Omental fat pad (tissue), 4 donors: Measurements from ENCODE around the gene REEP6. TPM values are rescaled to one million over a fixed set of nuclear protein-coding genes. Genes with fewer than 3 reads are reported as not detected.

Experiments
- ATAC-seq: fragments of 150-250 bp; one replicate; pipeline ENCODE4 v1.9.1; 2016; ENCODE audit warnings: mild to moderate bottlenecking, moderate library complexity; ENCODE audit not compliant: low FRiP score
- DNase-seq: peaks from one replicate; pipeline ENCODE4 v3.0.0-alpha.2; 2019; ENCODE audit warnings: low spot score
- total RNA-seq, 4 donors: library from RNA; depleted of rRNA; stranded (reverse); fragments of >200 nt; gene quantifications; one replicate each; pipeline ENCODE4 v1.1.0, GENCODE V29; 2016
- TF ChIP-seq, protein P1 (sequence below), 3 donors: fragments of 450-650 bp; IDR thresholded peaks; one replicate each; pipeline ENCODE4 v1.5.1; 2016 to 2017; ENCODE audit warnings: antibody characterized with exemption in 3 of 3, mild to moderate bottlenecking in 3 of 3, moderate library complexity in 2 of 3

The REEP6 gene
- total RNA-seq, 4 donors from 2014 or later, result 1.6 to 4.5 (median 2.8) TPM

- no peak for DNase-seq
- TF ChIP-seq, protein P1, sequence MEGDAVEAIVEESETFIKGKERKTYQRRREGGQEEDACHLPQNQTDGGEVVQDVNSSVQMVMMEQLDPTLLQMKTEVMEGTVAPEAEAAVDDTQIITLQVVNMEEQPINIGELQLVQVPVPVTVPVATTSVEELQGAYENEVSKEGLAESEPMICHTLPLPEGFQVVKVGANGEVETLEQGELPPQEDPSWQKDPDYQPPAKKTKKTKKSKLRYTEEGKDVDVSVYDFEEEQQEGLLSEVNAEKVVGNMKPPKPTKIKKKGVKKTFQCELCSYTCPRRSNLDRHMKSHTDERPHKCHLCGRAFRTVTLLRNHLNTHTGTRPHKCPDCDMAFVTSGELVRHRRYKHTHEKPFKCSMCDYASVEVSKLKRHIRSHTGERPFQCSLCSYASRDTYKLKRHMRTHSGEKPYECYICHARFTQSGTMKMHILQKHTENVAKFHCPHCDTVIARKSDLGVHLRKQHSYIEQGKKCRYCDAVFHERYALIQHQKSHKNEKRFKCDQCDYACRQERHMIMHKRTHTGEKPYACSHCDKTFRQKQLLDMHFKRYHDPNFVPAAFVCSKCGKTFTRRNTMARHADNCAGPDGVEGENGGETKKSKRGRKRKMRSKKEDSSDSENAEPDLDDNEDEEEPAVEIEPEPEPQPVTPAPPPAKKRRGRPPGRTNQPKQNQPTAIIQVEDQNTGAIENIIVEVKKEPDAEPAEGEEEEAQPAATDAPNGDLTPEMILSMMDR (IDR thresholded peaks at IDR 0.05), result no peak
- no peak for ATAC-seq
Observed at GRCh38 chr19:1447944-1448343, 43.0 kb upstream of the REEP6 start.

DNA sequence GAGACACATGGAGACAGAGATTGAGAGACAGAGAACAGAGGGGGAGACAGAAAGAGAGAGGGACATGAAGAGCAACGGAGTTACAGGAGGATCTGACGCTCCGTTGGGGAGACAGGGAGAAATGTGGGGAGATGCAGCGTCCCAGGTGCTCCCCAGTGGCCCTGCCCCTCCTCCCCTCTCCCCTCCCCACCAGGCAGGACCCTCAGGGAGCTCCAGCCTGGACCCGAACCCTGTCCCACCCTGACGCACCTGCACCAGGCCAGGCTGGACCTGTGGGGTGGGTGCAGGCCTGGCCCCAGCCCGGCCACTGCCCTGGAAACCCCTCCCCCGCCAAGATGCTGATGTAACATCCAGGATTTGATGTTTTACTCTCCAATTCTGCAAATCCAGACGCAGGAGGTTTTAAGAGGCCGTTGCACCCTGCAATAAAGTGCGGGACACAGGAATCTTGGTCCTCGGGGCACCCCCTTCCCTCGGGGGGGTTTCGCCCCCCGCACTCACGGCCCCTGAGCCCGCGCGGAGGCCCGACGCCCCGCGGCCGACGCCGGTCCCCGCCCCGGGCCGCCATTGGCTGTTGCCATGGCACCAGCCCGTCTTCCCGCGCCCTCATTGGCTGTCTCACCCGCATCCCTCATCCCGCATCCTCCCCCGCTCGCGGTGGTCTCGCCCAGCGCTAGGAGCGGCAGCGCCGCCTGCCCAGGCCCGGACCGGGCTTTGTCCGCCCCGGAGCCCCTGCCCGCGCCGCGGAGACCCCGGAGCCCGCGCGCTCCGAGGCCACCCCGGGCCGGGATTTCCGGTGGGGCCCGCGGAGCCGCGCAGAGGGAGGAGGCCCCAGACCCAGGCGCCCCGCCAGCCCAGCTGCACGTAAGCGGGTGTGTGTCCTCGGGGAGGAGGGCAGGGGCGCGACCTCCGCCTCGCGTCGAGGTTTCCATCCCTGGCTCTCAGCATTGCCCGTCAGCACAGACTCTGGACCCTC lies 41.2 kb upstream of the REEP6 start, which contains the start of gene APC2:
Gene APC2 (plus strand): TSS at position 655 of the 976 bp plus-strand sequence. CDS start 2,881 bp downstream, outside the sequence.
- TF ChIP-seq, protein P1 (IDR thresholded peaks at IDR 0.05), result no peak
- no peak for DNase-seq
- ATAC-seq, result no peak

GRCh38 chr19:1450735-1451731 lies 39.9 kb upstream of the REEP6 start:
- ATAC-seq (no peak), DNase-seq (no peak)
- TF ChIP-seq, protein P1 (IDR thresholded peaks at IDR 0.05), result no peak

GRCh38 chr19:1451916-1452801 lies 38.8 kb upstream of the REEP6 start:
- TF ChIP-seq, protein P1 (IDR thresholded peaks at IDR 0.05), result no peak
- no peak for DNase-seq
- no peak for ATAC-seq

DNA sequence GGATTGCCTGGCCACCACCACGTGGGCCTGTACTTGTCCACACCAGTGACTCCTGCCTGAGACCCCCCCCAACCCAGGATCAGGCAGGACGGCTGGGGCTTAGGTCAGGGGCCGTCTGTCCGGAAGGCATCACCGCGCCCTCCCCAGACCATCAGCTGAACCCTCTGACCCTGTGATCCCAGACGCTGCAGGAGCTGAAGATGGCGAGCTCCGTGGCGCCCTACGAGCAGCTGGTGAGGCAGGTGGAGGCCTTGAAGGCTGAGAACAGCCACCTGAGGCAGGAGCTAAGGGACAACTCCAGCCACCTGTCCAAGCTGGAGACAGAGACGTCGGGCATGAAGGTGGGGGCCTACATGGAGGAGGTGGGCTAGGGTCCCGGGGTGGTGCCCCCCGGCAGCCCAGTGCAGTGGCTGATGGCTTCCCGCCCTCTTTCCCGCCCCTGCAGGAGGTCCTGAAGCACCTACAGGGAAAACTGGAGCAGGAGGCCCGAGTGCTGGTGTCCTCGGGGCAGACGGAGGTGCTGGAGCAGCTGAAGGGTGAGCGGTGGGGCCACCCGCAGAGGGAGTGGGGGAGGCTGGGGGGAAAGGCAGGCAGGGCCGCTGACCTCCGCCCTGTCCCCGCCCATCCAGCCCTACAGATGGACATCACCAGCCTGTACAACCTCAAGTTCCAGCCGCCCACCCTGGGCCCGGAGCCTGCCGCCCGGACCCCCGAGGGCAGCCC lies 38.0 kb upstream of the REEP6 start:
- no peak for DNase-seq
- TF ChIP-seq, protein P1 (IDR thresholded peaks at IDR 0.05), result no peak
- no peak for ATAC-seq
